ENCODE measurements around the gene COL26A1. TPM values are rescaled to one million over a fixed set of nuclear protein-coding genes. Genes with fewer than 3 reads are reported as not detected.
"Not testable (repeated sequence)": the region's sequence is repeated elsewhere in the genome, so short reads cannot be mapped to it uniquely, and the experiment has no call there.

The COL26A1 gene
- total RNA-seq, 2 donors from 2014 or later = 0.35 TPM; not detected in 1

- intact Hi-C loops (cut with DNase I) = no loop called here
- H3K27me3 ChIP-seq = no peaks in the 10 kb centered on the region
- DNase-seq = no peak
Measured at GRCh38 chr7:101474178-101474577, 111.5 kb downstream of the COL26A1 start.

GRCh38 chr7:101475691-101476090, 113.0 kb downstream of the COL26A1 start:
- H3K4me3 ChIP-seq; H3K36me3 ChIP-seq; H3K4me1 ChIP-seq; H3K27me3 ChIP-seq; DNase-seq; intact Hi-C loops (cut with DNase I); H3K27ac ChIP-seq; H3K9ac ChIP-seq (ENCODE audit: low read depth in 2 of 2, low read length in 2 of 2); H3K9me3 ChIP-seq: not testable (repeated sequence)

More at GRCh38 chr7:101474178-101474577, 111.5 kb downstream of the COL26A1 start:
- TF ChIP-seq CTCF (IDR thresholded peaks at IDR 0.05) = no peak
- H3K9ac ChIP-seq (ENCODE audit: low read depth in 2 of 2, low read length in 2 of 2) = no peak overlapping the region
- no peak overlapping the region for H3K27ac ChIP-seq
- H3K9me3 ChIP-seq = no peaks in the 10 kb centered on the region
- H3K4me3 ChIP-seq = no peak overlapping the region
- no peaks in the 10 kb centered on the region for H3K4me1 ChIP-seq
- H3K36me3 ChIP-seq = no peaks in the 10 kb centered on the region

- no peak for TF ChIP-seq CTCF (IDR thresholded peaks at IDR 0.05)
- no peak overlapping the region for H3K9ac ChIP-seq (ENCODE audit: low read depth in 2 of 2, low read length in 2 of 2)
Measured at GRCh38 chr7:101479217-101479616, 116.5 kb downstream of the COL26A1 start.

GRCh38 chr7:101486056-101486432, 123.4 kb downstream of the COL26A1 start:
- intact Hi-C loops (cut with DNase I); H3K4me3 ChIP-seq; H3K36me3 ChIP-seq; H3K27me3 ChIP-seq; H3K9me3 ChIP-seq; H3K27ac ChIP-seq; H3K9ac ChIP-seq (ENCODE audit: low read depth in 2 of 2, low read length in 2 of 2); DNase-seq; H3K4me1 ChIP-seq: not testable (repeated sequence)

More at GRCh38 chr7:101479217-101479616, 116.5 kb downstream of the COL26A1 start:
- Histone ChIP-seq H3K4me3 (no peak overlapping the region), H3K4me1 (no peaks in the 10 kb centered on the region), H3K27me3 (no peaks in the 10 kb centered on the region), H3K9me3 (no peaks in the 10 kb centered on the region), H3K27ac (no peak overlapping the region), H3K36me3 (no peaks in the 10 kb centered on the region)
- DNase-seq = no peak
- intact Hi-C loops (cut with DNase I) = no loop called here

DNA sequence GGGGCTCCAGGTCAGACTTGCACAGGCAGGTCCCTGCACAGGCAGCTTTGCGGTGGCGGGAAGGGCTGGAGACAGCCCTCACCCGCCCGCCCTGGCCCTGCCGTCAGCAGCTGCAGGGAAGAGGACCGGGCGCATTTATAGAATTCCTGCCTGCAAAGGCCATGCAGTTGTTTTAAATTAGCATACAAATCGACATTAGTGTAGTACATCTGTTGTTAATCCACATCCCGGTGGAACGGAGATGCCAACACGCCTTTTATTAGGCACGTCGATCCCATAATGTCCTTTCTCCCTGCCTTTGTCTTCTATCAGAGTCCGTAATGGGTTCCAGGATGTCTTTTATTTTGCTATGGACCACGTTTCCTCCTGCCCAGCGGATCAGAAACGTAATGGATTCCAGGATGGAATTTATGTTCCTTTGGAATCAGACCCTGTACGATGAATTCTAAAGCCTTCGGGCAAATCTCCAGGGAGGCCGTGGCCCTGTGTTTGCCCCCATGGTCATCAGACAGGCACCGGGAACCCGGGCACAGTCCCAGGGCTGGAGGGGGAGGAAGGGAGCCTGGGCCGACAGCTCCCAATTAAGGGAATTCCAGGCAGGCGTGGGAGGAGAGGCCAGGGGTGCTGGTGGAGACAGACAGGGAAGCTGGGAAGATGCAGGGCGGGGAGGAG, 123.9 kb downstream of the COL26A1 start:
- Histone ChIP-seq H3K9me3 (no peaks in the 10 kb centered on the region), H3K9ac (ENCODE audit: low read depth in 2 of 2, low read length in 2 of 2) (no peak overlapping the region), H3K4me3 (no peak overlapping the region), H3K4me1 (no peaks in the 10 kb centered on the region), H3K27ac (no peak overlapping the region), H3K36me3 (no peaks in the 10 kb centered on the region), H3K27me3 (no peaks in the 10 kb centered on the region)
- intact Hi-C loops (cut with DNase I) = no loop called here
- no peak for DNase-seq
- no peak for TF ChIP-seq CTCF (IDR thresholded peaks at IDR 0.05)

GRCh38 chr7:101487105-101487458, 124.4 kb downstream of the COL26A1 start:
- Histone ChIP-seq H3K9me3 (no peaks in the 10 kb centered on the region), H3K4me1 (no peaks in the 10 kb centered on the region), H3K9ac (ENCODE audit: low read depth in 2 of 2, low read length in 2 of 2) (no peak overlapping the region), H3K27ac (no peak overlapping the region), H3K27me3 (no peaks in the 10 kb centered on the region), H3K4me3 (no peak overlapping the region), H3K36me3 (no peaks in the 10 kb centered on the region)
- no peak for DNase-seq
- intact Hi-C loops (cut with DNase I) = no loop called here
- no peak for TF ChIP-seq CTCF (IDR thresholded peaks at IDR 0.05)
